ENCODE measurements around the gene SHE.

SHE gene

DNA sequence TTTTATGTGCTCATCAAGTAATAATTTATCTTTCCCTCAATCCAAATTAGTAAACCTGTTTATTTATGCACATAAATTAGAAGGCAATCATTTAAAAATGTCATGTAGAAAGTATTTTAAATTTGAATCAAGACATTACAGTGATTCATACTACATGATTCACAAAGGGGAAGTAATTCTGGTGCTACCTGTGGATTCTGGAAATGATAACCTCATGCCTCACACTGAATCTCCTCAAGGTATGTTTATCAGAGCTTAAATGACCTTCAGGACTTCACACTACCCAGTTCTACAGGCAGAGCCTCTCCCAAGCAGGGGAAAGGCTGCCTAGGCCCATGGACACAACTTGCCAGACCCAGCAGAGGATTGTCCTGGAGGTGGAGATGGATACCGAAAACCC is 25.4 kb downstream of the SHE start:
- TF ChIP-seq, protein P1, sequence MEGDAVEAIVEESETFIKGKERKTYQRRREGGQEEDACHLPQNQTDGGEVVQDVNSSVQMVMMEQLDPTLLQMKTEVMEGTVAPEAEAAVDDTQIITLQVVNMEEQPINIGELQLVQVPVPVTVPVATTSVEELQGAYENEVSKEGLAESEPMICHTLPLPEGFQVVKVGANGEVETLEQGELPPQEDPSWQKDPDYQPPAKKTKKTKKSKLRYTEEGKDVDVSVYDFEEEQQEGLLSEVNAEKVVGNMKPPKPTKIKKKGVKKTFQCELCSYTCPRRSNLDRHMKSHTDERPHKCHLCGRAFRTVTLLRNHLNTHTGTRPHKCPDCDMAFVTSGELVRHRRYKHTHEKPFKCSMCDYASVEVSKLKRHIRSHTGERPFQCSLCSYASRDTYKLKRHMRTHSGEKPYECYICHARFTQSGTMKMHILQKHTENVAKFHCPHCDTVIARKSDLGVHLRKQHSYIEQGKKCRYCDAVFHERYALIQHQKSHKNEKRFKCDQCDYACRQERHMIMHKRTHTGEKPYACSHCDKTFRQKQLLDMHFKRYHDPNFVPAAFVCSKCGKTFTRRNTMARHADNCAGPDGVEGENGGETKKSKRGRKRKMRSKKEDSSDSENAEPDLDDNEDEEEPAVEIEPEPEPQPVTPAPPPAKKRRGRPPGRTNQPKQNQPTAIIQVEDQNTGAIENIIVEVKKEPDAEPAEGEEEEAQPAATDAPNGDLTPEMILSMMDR (IDR thresholded peaks at IDR 0.05; ENCODE audit: unreplicated experiment in 3 of 3), result no peak
- Mint-ChIP-seq H3K4me1 (peaks cover 20% of the 10 kb centered on the region), H3K36me3 (ENCODE audit: low read depth) (no peaks in the 10 kb centered on the region), H3K4me3 (no peak overlapping the region), H3K27me3 (ENCODE audit: low read depth) (no peaks in the 10 kb centered on the region), H3K9me3 (no peaks in the 10 kb centered on the region), H3K27ac (no peak overlapping the region)

DNA sequence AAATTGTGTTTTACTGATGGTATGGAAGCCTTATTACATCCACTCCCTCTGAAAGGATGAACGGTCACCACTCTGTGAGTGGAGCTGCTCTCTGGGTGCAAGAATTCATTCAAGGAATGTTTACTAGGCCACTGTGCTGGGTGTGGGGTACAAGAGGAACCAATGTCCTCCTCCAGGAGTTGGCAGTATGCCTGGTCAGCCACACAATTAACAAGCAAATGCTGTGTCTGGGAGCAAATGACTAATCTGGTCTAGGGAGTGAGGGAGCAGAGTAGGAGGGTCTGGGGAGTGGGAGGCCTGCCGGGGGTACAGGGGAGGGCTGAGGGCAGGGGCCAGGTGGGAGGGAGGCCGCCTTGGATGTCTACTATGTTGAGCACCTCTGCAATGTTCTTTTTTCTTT is 27.4 kb downstream of the SHE start:
- peaks cover 11% of the 10 kb centered on the region for H3K4me1 Mint-ChIP-seq
- H3K27ac Mint-ChIP-seq, result peak overlapping the region; percentile 50 to 80 (median 61)
- H3K9me3 Mint-ChIP-seq, result no peaks in the 10 kb centered on the region
- TF ChIP-seq, protein P1 (IDR thresholded peaks at IDR 0.05; ENCODE audit: unreplicated experiment in 3 of 3), result no peak
- no peaks in the 10 kb centered on the region for H3K36me3 Mint-ChIP-seq (ENCODE audit: low read depth)
- H3K4me3 Mint-ChIP-seq, result no peak overlapping the region
- H3K27me3 Mint-ChIP-seq (ENCODE audit: low read depth), result no peaks in the 10 kb centered on the region

DNA sequence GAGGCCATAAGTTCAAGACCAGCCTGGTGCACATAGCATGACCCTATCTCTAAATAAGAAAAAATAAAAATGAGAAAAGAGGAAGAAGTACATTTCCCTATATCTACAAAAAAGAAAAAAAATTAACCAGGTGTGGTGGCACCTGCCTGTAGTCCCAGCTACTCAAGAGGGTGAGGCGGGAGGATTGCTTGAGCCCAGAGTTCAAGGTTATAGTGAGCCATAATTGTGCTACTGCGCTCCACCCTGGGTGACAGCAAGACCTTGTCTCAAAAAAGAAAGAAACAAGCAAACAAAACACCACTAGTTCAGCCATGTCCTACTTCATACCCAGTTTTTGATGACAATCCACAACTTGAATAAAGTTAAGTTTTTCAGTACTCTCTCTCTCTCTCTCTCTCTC is 30.9 kb downstream of the SHE start:
- no peak overlapping the region for H3K27ac Mint-ChIP-seq
- peaks cover 7% of the 10 kb centered on the region for H3K4me1 Mint-ChIP-seq
- no peaks in the 10 kb centered on the region for H3K9me3 Mint-ChIP-seq
- no peaks in the 10 kb centered on the region for H3K27me3 Mint-ChIP-seq (ENCODE audit: low read depth)
- no peaks in the 10 kb centered on the region for H3K36me3 Mint-ChIP-seq (ENCODE audit: low read depth)
- TF ChIP-seq, protein P1 (IDR thresholded peaks at IDR 0.05; ENCODE audit: unreplicated experiment in 3 of 3), result no peak
- no peak overlapping the region for H3K4me3 Mint-ChIP-seq

DNA sequence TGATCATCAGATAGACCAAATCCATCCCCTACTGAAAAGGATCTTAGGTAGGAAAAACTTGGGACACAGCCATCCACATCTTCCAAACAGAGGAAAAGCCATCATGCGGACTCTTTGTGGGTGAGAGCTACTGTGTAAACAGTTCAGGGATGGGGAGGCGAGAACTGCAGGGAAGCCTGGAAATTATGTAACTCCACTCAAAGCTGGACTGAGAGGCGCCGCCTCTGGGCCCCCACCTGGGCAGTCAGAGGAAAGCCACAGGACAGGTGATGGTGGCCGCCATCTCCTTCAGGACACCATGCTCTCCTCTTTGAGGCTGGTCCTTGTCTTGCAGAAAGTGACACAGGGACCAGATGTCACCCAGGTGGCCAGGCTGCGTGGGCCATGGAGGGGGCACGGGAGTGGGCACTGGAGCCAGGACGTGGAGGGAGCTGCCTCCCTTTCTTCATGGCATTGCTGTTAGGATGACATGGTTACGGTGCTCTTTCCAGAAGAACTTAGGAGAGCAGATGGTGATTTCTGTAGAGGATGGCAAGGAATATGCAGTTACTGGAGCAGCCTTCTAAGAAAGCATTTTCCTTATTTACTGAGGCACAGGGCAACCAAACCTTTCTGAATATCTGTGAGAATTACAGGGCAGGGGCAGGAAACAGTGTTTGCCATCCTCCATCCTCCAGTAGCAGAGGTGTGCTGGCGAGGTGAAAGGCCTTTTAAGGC is 32.2 kb downstream of the SHE start:
- H3K4me1 Mint-ChIP-seq, result peaks cover 14% of the 10 kb centered on the region
- no peak overlapping the region for H3K27ac Mint-ChIP-seq
- H3K36me3 Mint-ChIP-seq (ENCODE audit: low read depth), result no peaks in the 10 kb centered on the region
- no peaks in the 10 kb centered on the region for H3K27me3 Mint-ChIP-seq (ENCODE audit: low read depth)
- TF ChIP-seq, protein P1 (IDR thresholded peaks at IDR 0.05; ENCODE audit: unreplicated experiment in 3 of 3), result no peak
- no peaks in the 10 kb centered on the region for H3K9me3 Mint-ChIP-seq
- H3K4me3 Mint-ChIP-seq, result no peak overlapping the region

DNA sequence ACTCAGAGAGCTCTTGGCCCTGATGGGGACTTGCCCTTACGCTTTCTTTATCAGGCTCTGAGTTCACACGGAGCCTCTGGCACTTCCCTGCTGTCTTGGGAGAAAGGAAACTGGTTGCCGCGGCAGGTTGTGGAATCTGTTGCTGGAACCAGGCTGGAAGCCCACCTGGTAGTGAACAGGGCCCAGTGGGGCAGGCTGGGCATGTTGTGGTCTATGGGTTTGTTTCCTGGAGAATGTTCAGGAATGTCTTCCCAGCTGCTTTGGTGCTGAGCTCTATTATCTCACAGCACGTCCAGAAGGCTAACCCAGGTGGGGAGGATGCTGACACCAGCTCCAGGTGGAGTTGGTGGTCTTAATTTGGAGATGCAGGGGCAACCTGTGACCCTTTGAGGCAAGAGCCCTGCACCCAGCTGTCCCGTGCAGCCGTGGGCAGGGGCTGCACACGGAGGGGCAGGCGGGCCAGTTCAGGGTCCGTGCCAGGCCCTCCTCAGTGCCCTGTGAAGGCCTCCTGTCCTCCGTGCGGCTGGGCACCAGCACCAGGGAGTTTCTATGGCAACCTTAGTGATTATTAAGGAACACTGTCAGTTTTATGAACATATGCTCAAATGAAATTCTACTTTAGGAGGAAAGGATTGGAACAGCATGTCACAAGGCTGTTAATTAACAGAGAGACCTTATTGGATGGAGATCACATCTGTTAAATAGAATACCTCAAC is 33.5 kb downstream of the SHE start:
- Mint-ChIP-seq H3K4me1 (peaks cover 9% of the 10 kb centered on the region), H3K27ac (peak overlapping the region in 2 of 3 experiments; percentile 76 to 86), H3K4me3 (no peak overlapping the region), H3K9me3 (no peaks in the 10 kb centered on the region), H3K27me3 (ENCODE audit: low read depth) (no peaks in the 10 kb centered on the region), H3K36me3 (ENCODE audit: low read depth) (no peaks in the 10 kb centered on the region)
- TF ChIP-seq, protein P1 (IDR thresholded peaks at IDR 0.05; ENCODE audit: unreplicated experiment in 3 of 3), result no peak

All from nephron (organoid).